ENCODE measurements around the gene UBE2S. TPM values are rescaled to one million over a fixed set of nuclear protein-coding genes. Genes with fewer than 3 reads are reported as not detected.
A peak's percentile ranks its signal among the peaks of the same experiment; 100 is the strongest.
"Not testable (repeated sequence)": the region's sequence is repeated elsewhere in the genome, so short reads cannot be mapped to it uniquely, and the experiment has no call there.

Gene UBE2S
- total RNA-seq, 1 donor from 2014 or later = 82.6 TPM

- intact Hi-C loops (cut with DNase I) = loop anchor here (5.0 kb wide), 1 partner anchor 277 kb away; no protein-coding TSS in a partner anchor
- no peaks in the 10 kb centered on the region for H3K27me3 ChIP-seq
- H3K4me3 ChIP-seq = no peak overlapping the region
- H3K27ac ChIP-seq = no peak overlapping the region
- H3K4me1 ChIP-seq = no peaks in the 10 kb centered on the region
- no peak for DNase-seq (ENCODE audit: low spot score in 2 of 2)
- TF ChIP-seq CTCF (IDR thresholded peaks at IDR 0.05) = no peak
- H3K36me3 ChIP-seq = no peaks in the 10 kb centered on the region
- H3K9me3 ChIP-seq = no peaks in the 10 kb centered on the region
These were observed 11.5 kb upstream of the UBE2S start for GRCh38 chr19:55419103-55419502.

GRCh38 chr19:55418185-55418584 is 10.6 kb upstream of the UBE2S start:
- TF ChIP-seq CTCF (IDR thresholded peaks at IDR 0.05) = peak; percentile 38 to 56 (median 42)
- no peaks in the 10 kb centered on the region for H3K27me3 ChIP-seq
- H3K36me3 ChIP-seq = no peaks in the 10 kb centered on the region
- no peak overlapping the region for H3K4me3 ChIP-seq
- intact Hi-C loops (cut with DNase I) = loop anchor here (5.0 kb wide), 1 partner anchor 276 kb away; no protein-coding TSS in a partner anchor
- H3K27ac ChIP-seq = no peak overlapping the region
- H3K9me3 ChIP-seq = no peaks in the 10 kb centered on the region
- H3K4me1 ChIP-seq = no peaks in the 10 kb centered on the region
- DNase-seq (ENCODE audit: low spot score in 2 of 2) = no peak

GRCh38 chr19:55410168-55410567 is 2.6 kb upstream of the UBE2S start:
- H3K27ac ChIP-seq = no peak overlapping the region
- no peak for TF ChIP-seq CTCF (IDR thresholded peaks at IDR 0.05)
- no peaks in the 10 kb centered on the region for H3K27me3 ChIP-seq
- H3K4me1 ChIP-seq = peaks cover 11 to 13% of the 10 kb centered on the region in 2 donors
- no peaks in the 10 kb centered on the region for H3K36me3 ChIP-seq
- intact Hi-C loops (cut with DNase I) = no loop called here
- DNase-seq (ENCODE audit: low spot score in 2 of 2) = no peak
- no peaks in the 10 kb centered on the region for H3K9me3 ChIP-seq
- no peak overlapping the region for H3K4me3 ChIP-seq

DNA sequence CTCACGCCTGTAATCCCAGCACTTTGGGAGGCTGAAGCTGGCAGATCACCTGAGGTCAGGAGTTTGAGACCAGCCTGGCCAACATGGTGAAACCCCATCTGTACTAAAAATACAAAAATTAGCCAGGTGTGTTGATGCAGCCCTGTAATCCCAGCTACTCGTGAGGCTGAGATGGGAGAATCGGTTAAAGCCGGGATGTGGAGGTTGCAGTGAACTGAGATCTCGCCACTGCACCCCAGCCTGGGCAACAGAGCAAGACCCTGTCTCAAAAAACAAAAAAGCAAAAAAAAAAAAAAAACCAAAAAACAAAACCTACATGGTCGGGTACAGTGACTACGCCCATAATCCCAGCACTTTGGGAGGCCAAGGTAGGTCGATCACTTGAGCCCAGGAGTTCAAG is 1.6 kb upstream of the UBE2S start:
- intact Hi-C loops (cut with DNase I) = loop anchor here (2.0 to 10.0 kb wide), 6 partner anchors 68 to 1542 kb away; partner anchors contain the start of genes LENG9, MYADM, PPP1R12C and ZNF628
- not testable (repeated sequence) for H3K9me3 ChIP-seq; H3K36me3 ChIP-seq; H3K4me3 ChIP-seq; H3K27me3 ChIP-seq; DNase-seq (ENCODE audit: low spot score in 2 of 2); H3K27ac ChIP-seq
- H3K4me1 ChIP-seq = peaks cover 11 to 13% of the 10 kb centered on the region in 2 donors

GRCh38 chr19:55408533-55408872 is 915 bp upstream of the UBE2S start:
- Histone ChIP-seq H3K9me3 (no peaks in the 10 kb centered on the region), H3K4me1 (peaks cover 11 to 13% of the 10 kb centered on the region in 2 donors), H3K4me3 (peak overlapping the region; percentile 86 to 92), H3K27ac (peak overlapping the region; percentile 96 to 99), H3K27me3 (no peaks in the 10 kb centered on the region), H3K36me3 (peaks cover 2 to 12% of the 10 kb centered on the region in 2 donors)
- no peak for TF ChIP-seq CTCF (IDR thresholded peaks at IDR 0.05)
- DNase-seq (ENCODE audit: low spot score in 2 of 2) = no peak
- intact Hi-C loops (cut with DNase I) = loop anchor here (1.0 to 10.0 kb wide), 9 partner anchors 53 to 1541 kb away; partner anchors contain the start of genes FIZ1, ISOC2, KMT5C and LENG9

DNA sequence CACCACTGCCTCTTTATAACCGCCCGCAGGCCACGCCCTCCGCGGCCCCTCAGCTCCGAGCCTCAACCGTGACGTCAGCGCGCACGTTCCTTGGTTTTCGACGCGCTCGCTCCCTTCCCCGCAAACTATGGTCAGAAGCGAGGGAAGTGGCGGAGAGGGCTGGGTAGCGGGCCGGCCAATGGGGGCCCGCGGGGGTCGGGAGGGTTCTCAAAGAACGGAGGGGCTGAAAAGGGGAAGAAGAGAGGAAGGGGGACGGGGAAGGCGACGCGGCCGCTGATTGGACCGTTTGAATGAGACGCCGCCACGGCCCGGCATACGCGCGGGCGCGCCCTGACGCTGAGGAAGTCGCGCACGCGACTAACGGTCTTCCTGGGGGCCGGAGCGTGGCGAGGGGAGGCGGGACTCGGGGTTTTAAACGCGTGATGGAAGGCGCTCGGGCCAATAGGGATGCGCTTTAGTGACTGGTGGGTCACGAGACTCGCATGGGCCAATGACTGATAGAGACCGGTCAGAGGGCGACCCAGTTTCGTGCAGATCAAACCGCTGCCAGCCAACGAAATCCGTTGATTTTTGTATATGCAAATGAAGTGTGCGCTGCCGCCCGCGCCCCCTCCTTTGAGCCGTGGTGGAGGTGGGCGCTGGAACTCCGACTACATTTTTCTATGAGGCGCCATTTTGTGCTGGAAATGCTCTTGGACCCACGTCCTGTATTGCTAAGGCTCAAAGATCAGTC is 378 bp upstream of the UBE2S start:
- Histone ChIP-seq H3K36me3 (peaks cover 7 to 18% of the 10 kb centered on the region in 2 donors), H3K4me1 (peaks cover 11 to 13% of the 10 kb centered on the region in 2 donors), H3K27ac (peak overlapping the region; percentile 96 to 99), H3K27me3 (no peaks in the 10 kb centered on the region), H3K9me3 (no peaks in the 10 kb centered on the region), H3K4me3 (peak overlapping the region; percentile 86 to 92)
- peak; percentile 95 to 99 for DNase-seq (ENCODE audit: low spot score in 2 of 2)
- intact Hi-C loops (cut with DNase I) = loop anchor here (1.0 to 10.0 kb wide), 10 partner anchors 22 to 1541 kb away; partner anchors contain the start of genes FIZ1, ISOC2, KMT5C and LENG9
- TF ChIP-seq CTCF (IDR thresholded peaks at IDR 0.05) = no peak

All from ascending aorta (tissue), 2 donors.